K562 (cell line): ENCODE data around the gene MMS19. TPM values are rescaled to one million over a fixed set of nuclear protein-coding genes. Genes with fewer than 3 reads are reported as not detected.

Experiments used
- ATAC-seq: fragments of 200-7000 bp; cut with Tn5 transposase; 3 replicates; pipeline ENCODE4 v1.9.1; 2020; ENCODE audit warnings: moderate library complexity
- BruUV-seq: library from RNA; stranded (reverse); fragments of 400-500 nt; replicated peaks from 2 replicates; lab custom pipeline; 2021; lab: Mats Ljungman, UMichigan
- CTCF ChIA-PET: fragments of 300-600 bp; formaldehyde crosslinking; extraction: SDS; loops from one replicate; lab custom pipeline; 2021; ENCODE audit warnings: low intra/inter-chr PET ratio; lab: Yijun Ruan, JAX
- POLR2A ChIA-PET: fragments of 300-600, 350-650 bp; sonication (Branson Sonifier 250); formaldehyde crosslinking; extraction: SDS; loops from one replicate; lab custom pipeline; 2021; ENCODE audit warnings: antibody characterized with exemption, inconsistent platforms; lab: Yijun Ruan, JAX
- DNase-seq, 4 experiments: peaks; one replicate each; pipeline versions ENCODE4 v3.0.0 to v3.0.0-alpha.2; 2011 to 2018; ENCODE audit warnings: low spot score in 3 of 4, mixed read lengths in 3 of 4; ENCODE audit errors: extremely low read depth in 1 of 4
- FAIRE-seq: peaks from 2 replicates; lab custom pipeline; 2011; peaks lifted over from hg19 to GRCh38; lab: Jason Lieb, UNC
- H2AFZ ChIP-seq: 2 replicates; pipeline ENCODE4 v1.6.0; 2011; ENCODE audit warnings: low read depth, low read length, control low read depth, inconsistent platforms
- H3K27ac ChIP-seq: fragments of 200-600 bp; 3 replicates; pipeline ENCODE4 v1.8.0; 2011; ENCODE audit warnings: low read depth, mild to moderate bottlenecking, control low read depth, inconsistent platforms, low read length, moderate library complexity, mixed read lengths; ENCODE audit errors: extremely low read depth
- H3K27me3 ChIP-seq, 2 experiments: fragments of 300-600 bp in 1 of 2; 2 replicates in 1 of 2; 3 replicates in 1 of 2; pipeline versions ENCODE4 v1.6.0 to v1.8.0; 2011; ENCODE audit warnings: inconsistent platforms in 2 of 2, low read length in 2 of 2, mild to moderate bottlenecking in 1 of 2, mixed read lengths in 1 of 2, moderate library complexity in 1 of 2; ENCODE audit not compliant: control insufficient read depth in 2 of 2, insufficient read depth in 2 of 2
- H3K36me3 ChIP-seq: fragments of 300-600 bp; 3 replicates; pipeline ENCODE4 v1.8.0; 2011; ENCODE audit warnings: mild to moderate bottlenecking, low read length, inconsistent platforms; ENCODE audit not compliant: control insufficient read depth, insufficient read depth
- H3K4me1 ChIP-seq, 2 experiments: fragments of 200-600 bp in 1 of 2; replicated peaks in 1 of 2; 2 replicates in 1 of 2; 3 replicates in 1 of 2; pipeline versions ENCODE4 v1.5.1 to v1.8.0; 2011; ENCODE audit warnings: inconsistent platforms in 2 of 2, low read length in 2 of 2, mild to moderate bottlenecking in 1 of 2, mixed read lengths in 1 of 2, moderate library complexity in 1 of 2; ENCODE audit not compliant: control insufficient read depth in 2 of 2, insufficient read depth in 2 of 2
- H3K4me2 ChIP-seq: 2 replicates; pipeline ENCODE4 v1.6.1; 2011; ENCODE audit warnings: low read length, control low read depth, inconsistent platforms, mixed read lengths; ENCODE audit not compliant: insufficient read depth
- H3K4me3 ChIP-seq: fragments of 200-600 bp; sonication (generic), shearing (Covaris generic); 2 replicates; pipeline ENCODE4 v1.5.1; 2016; ENCODE audit warnings: control low read depth, inconsistent platforms
- H3K79me2 ChIP-seq: fragments of 200-600 bp; 3 replicates; pipeline ENCODE4 v1.8.0; 2011; ENCODE audit warnings: low read length, inconsistent platforms; ENCODE audit not compliant: control insufficient read depth, insufficient read depth
- H3K9ac ChIP-seq, 2 experiments: 2 replicates each; pipeline versions ENCODE4 v1.6.0 to v1.6.1; 2011; ENCODE audit warnings: low read depth in 2 of 2, low read length in 2 of 2, control low read depth in 1 of 2, inconsistent platforms in 1 of 2, mild to moderate bottlenecking in 1 of 2, mixed read lengths in 1 of 2; ENCODE audit not compliant: insufficient read depth in 1 of 2
- H3K9me1 ChIP-seq: one replicate; pipeline ENCODE4 v1.6.0; 2011; ENCODE audit warnings: inconsistent platforms, mild to moderate bottlenecking, low read length, moderate library complexity; ENCODE audit not compliant: control insufficient read depth, insufficient read depth
- H3K9me3 ChIP-seq: replicated peaks from 2 replicates; pipeline ENCODE4 v1.5.1; 2011; ENCODE audit warnings: low read depth, low read length, inconsistent platforms; ENCODE audit not compliant: control insufficient read depth, insufficient read depth
- H4K20me1 ChIP-seq: replicated peaks from 2 replicates; pipeline ENCODE4 v1.6.1; 2011; ENCODE audit warnings: low read length, inconsistent platforms, mixed read lengths; ENCODE audit not compliant: control insufficient read depth, insufficient read depth
- ATF7 ChIP-seq: fragments of 450-650 bp; IDR thresholded peaks from 2 replicates; pipeline ENCODE4 v1.7.1; 2014; ENCODE audit warnings: mild to moderate bottlenecking, moderate library complexity
- ELF4 ChIP-seq: fragments of 450-650 bp; formaldehyde crosslinking; IDR thresholded peaks from 2 replicates; pipeline ENCODE4 v1.4.0; 2022; ENCODE audit warnings: missing genetic modification characterization
- IRF2 ChIP-seq: sonication (generic); formaldehyde crosslinking; IDR thresholded peaks from 2 replicates; pipeline ENCODE4 v1.8.1; 2022; ENCODE audit warnings: mild to moderate bottlenecking, missing genetic modification reagents
- KLF16 ChIP-seq: IDR thresholded peaks from 2 replicates; pipeline ENCODE4 v1.6.1; 2016; ENCODE audit warnings: antibody characterized with exemption
- MEIS2 ChIP-seq: fragments of 450-650 bp; IDR thresholded peaks from 2 replicates; pipeline ENCODE4 v1.6.1; 2014; ENCODE audit warnings: mild to moderate bottlenecking; ENCODE audit not compliant: partially characterized antibody
- NFRKB ChIP-seq: fragments of 450-650 bp; IDR thresholded peaks from 2 replicates; pipeline ENCODE4 v1.6.1; 2016; ENCODE audit warnings: low read depth
- PHTF2 ChIP-seq: fragments of 250-450 bp; sonication (Bioruptor Pico); IDR thresholded peaks from 2 replicates; pipeline ENCODE4 v1.5.0; 2021; ENCODE audit warnings: mild to moderate bottlenecking
- POLR2H ChIP-seq: IDR thresholded peaks from 2 replicates; pipeline ENCODE4 v1.6.1; 2016; ENCODE audit warnings: missing genetic modification characterization, low read depth, mild to moderate bottlenecking, control low read depth, missing compliant biosample characterization, moderate library complexity
- PTTG1 ChIP-seq: fragments of 450-650 bp; IDR thresholded peaks from 2 replicates; pipeline ENCODE4 v1.6.1; 2016; ENCODE audit warnings: low read depth, mild to moderate bottlenecking, missing genetic modification characterization, missing compliant biosample characterization
- RNF2 ChIP-seq: sonication (generic); IDR thresholded peaks from 2 replicates; pipeline ENCODE4 v1.6.1; 2016
- SMARCA5 ChIP-seq: fragments of 450-650 bp; IDR thresholded peaks from 2 replicates; pipeline ENCODE4 v1.6.1; 2016
- THAP7 ChIP-seq: fragments of 250-450 bp; sonication (Bioruptor Pico); IDR thresholded peaks from 2 replicates; pipeline ENCODE4 v1.5.0; 2021
- ZBTB33 ChIP-seq: sonication (generic); formaldehyde crosslinking; IDR thresholded peaks from 2 replicates; pipeline ENCODE4 v1.8.1; 2023; ENCODE audit warnings: mild to moderate bottlenecking, missing genetic modification reagents
- ZNF408 ChIP-seq: fragments of 250-450 bp; sonication (Bioruptor Pico); IDR thresholded peaks from 2 replicates; pipeline ENCODE4 v1.4.0; 2020; ENCODE audit warnings: low read depth, mild to moderate bottlenecking, moderate library complexity
- ZNF76 ChIP-seq: fragments of 250-450 bp; sonication (Bioruptor Pico); IDR thresholded peaks from 2 replicates; pipeline ENCODE4 v1.4.0; 2020; ENCODE audit warnings: mild to moderate bottlenecking, moderate library complexity, borderline replicate concordance
- WGBS: fragments of 100-300 bp; shearing (Covaris generic); methylation state at CpG from one replicate; pipeline ENCODE4 v1.1.6; 2016; ENCODE audit warnings: low coverage, mixed read lengths; ENCODE audit not compliant: insufficient coverage; ENCODE audit errors: missing lambda C conversion rate; 5-methylcytosine and 5-hydroxymethylcytosine counted together
- in situ Hi-C: fragments of 300-500 bp; cut with MboI; formaldehyde crosslinking; loops from 4 replicates; pipeline ENCODE4 v1.15.0; 2018; ENCODE audit warnings: inconsistent platforms, mixed read lengths
- intact Hi-C: fragments of 100-400 bp; cut with micrococcal nuclease; formaldehyde crosslinking; loops from 2 replicates; pipeline ENCODE4 v1.14.2; 2022
- polyA plus RNA-seq, 8 experiments: library from polyadenylated mRNA; depleted of rRNA in 4 of 8; stranded (reverse) in 5 of 8; unstranded in 3 of 8; fragments of >200 nt; fragmentation: Nextera tagmentation in 2 of 8; fragmentation: Illumina TruSeq in 1 of 8; extraction: Ambion mirVana in 2 of 8; extraction: Trizol in 1 of 8; gene quantifications; 2 replicates each; pipeline versions ENCODE4 v1.2.1 to v1.2.3, GENCODE V29; 2011 to 2014; ENCODE audit warnings: inconsistent platforms in 1 of 8, missing spikeins in 1 of 8
- total RNA-seq, 7 experiments: library from RNA; depleted of rRNA in 6 of 7; stranded (reverse); fragments of >200 nt in 6 of 7; fragmentation: Illumina TruSeq in 2 of 7; extraction: Trizol in 2 of 7; gene quantifications; 2 replicates each; pipeline versions ENCODE4 v1.2.1 to v1.2.3, GENCODE V29; 2011 to 2021; ENCODE audit warnings: low replicate concordance in 1 of 7

Gene MMS19
- total and polyA plus RNA-seq, 9 of the 15 experiments (the other 6 are each of a cell fraction or from before 2014, with no cell fraction given): 40.1 to 110 (median 62.9) TPM

GRCh38 chr10:97517778-97518300, 19.6 kb upstream of the MMS19 start:
- no peak for ATAC-seq
- no TSS peak for BruUV-seq
- WGBS: 3% methylated on average over 5 of the region's 6 CpGs
- H3K27me3 ChIP-seq: peaks cover 21 to 67% of the 10 kb centered on the region in 2 experiments; a peak in 4 of 5 replicates
- intact Hi-C loops: no loop called here
- H3K9me1 ChIP-seq: no peaks in the 10 kb centered on the region
- H3K79me2 ChIP-seq: no peaks in the 10 kb centered on the region
- no peak for TF ChIP-seq RNF2
- no peaks in the 10 kb centered on the region for H3K9me3 ChIP-seq
- H4K20me1 ChIP-seq: no peaks in the 10 kb centered on the region
- peak overlapping the region in 1 of 2 experiments; percentile 26; a peak in 1 of 4 replicates for H3K9ac ChIP-seq
- H3K4me2 ChIP-seq: no peak overlapping the region
- in situ Hi-C loops: no loop called here
- no peaks in the 10 kb centered on the region; a peak in 1 of 5 replicates for H3K4me1 ChIP-seq
- DNase-seq: no peak
- H3K36me3 ChIP-seq: no peaks in the 10 kb centered on the region
- CTCF ChIA-PET: no interaction called here
- H3K27ac ChIP-seq: no peak overlapping the region
- no peak overlapping the region for H2AFZ ChIP-seq
- POLR2A ChIA-PET: no interaction called here
- no peak for FAIRE-seq
- no peak overlapping the region for H3K4me3 ChIP-seq

GRCh38 chr10:97517096-97517750, 19.0 kb upstream of the MMS19 start:
- WGBS: 5% methylated on average over 8 of the region's 15 CpGs
- POLR2A ChIA-PET: interaction anchor here (0.5 kb wide), 1 partner anchor 91 kb away, joined by 3 read pairs; no protein-coding TSS in a partner anchor
- Histone ChIP-seq H3K27me3 (peaks cover 21 to 61% of the 10 kb centered on the region in 2 experiments; a peak in 4 of 5 replicates), H2AFZ (no peak overlapping the region), H3K9ac (no peak overlapping the region; a peak in 1 of 4 replicates), H3K79me2 (no peaks in the 10 kb centered on the region), H3K4me2 (no peak overlapping the region), H3K9me3 (no peaks in the 10 kb centered on the region), H4K20me1 (no peaks in the 10 kb centered on the region), H3K4me1 (peaks cover 0 to 2% of the 10 kb centered on the region in 2 experiments; a peak in 2 of 5 replicates), H3K27ac (no peak overlapping the region), H3K9me1 (no peaks in the 10 kb centered on the region), H3K4me3 (no peak overlapping the region), H3K36me3 (no peaks in the 10 kb centered on the region)
- intact Hi-C loops: no loop called here
- BruUV-seq: no TSS peak
- in situ Hi-C loops: no loop called here
- FAIRE-seq: no peak
- DNase-seq: no peak
- no peak for ATAC-seq
- CTCF ChIA-PET: no interaction called here
- TF ChIP-seq PHTF2 (CRISPR knock-in tag): no peak
- TF ChIP-seq ZBTB33 (CRISPR knock-in tag): no peak
- no peak for TF ChIP-seq MEIS2
- TF ChIP-seq IRF2: no peak
- TF ChIP-seq NFRKB: no peak
- no peak for TF ChIP-seq KLF16
- TF ChIP-seq THAP7 (CRISPR knock-in tag): no peak
- TF ChIP-seq PTTG1: no peak
- no peak for TF ChIP-seq POLR2H
- TF ChIP-seq SMARCA5: no peak
- no peak for TF ChIP-seq ZNF76 (CRISPR knock-in tag)
- TF ChIP-seq ZNF408: no peak
- TF ChIP-seq ATF7: no peak
- TF ChIP-seq ELF4 (CRISPR knock-in tag): no peak
